ENCODE results near the gene CUX1. TPM values are rescaled to one million over a fixed set of nuclear protein-coding genes. Genes with fewer than 3 reads are reported as not detected.

Gene CUX1
- total and polyA plus RNA-seq, 2 of the 13 experiments (the other 11 are each of a cell fraction or from before 2014, with no cell fraction given), result 13.7 to 14.9 TPM

GRCh38 chr7:102258073-102258748 is 440.8 kb downstream of the CUX1 start (continued):
- peak; percentile 61; the same call in 1 of the 2 replicates for TF ChIP-seq ZBTB2 (CRISPR knock-in tag; IDR thresholded peaks at IDR 0.05; ENCODE audit: low read depth)
- peak; percentile 96 for TF ChIP-seq ZNF710 (CRISPR knock-in tag; IDR thresholded peaks at IDR 0.05; ENCODE audit: borderline replicate concordance)
- TF ChIP-seq ZNF276 (CRISPR knock-in tag; IDR thresholded peaks at IDR 0.05; ENCODE audit: low read depth), result 0 out of 2 replicates have a peak, but pooled peaks have one; percentile 61
- peak; percentile 96 for TF ChIP-seq GABPB1 (CRISPR knock-in tag; IDR thresholded peaks at IDR 0.05)
- peak; percentile 75; the same call in 1 of the 2 replicates for TF ChIP-seq DZIP1 (CRISPR knock-in tag; IDR thresholded peaks at IDR 0.05)
- peak; percentile 92 for TF ChIP-seq HDAC1 (CRISPR knock-in tag; IDR thresholded peaks at IDR 0.05)
- no peak for TF ChIP-seq HNRNPH1 (optimal IDR thresholded peaks at IDR 0.05; ENCODE audit: low read depth, low read length)
- TF ChIP-seq PLSCR1 (CRISPR knock-in tag; IDR thresholded peaks at IDR 0.05; ENCODE audit: borderline replicate concordance), result no peak
- no peak for TF ChIP-seq SMC3 (IDR thresholded peaks at IDR 0.05; ENCODE audit: low read length)
- TF ChIP-seq ESRRA (CRISPR knock-in tag; IDR thresholded peaks at IDR 0.05; ENCODE audit: low read depth), result peak; percentile 94
- peak; percentile 65 for TF ChIP-seq XRCC5 (optimal IDR thresholded peaks at IDR 0.05; ENCODE audit: low read length)
- no peak for TF ChIP-seq BATF2 (CRISPR knock-in tag; IDR thresholded peaks at IDR 0.05)
- TF ChIP-seq PATZ1 (CRISPR knock-in tag; IDR thresholded peaks at IDR 0.05), result no peak
- no peak for TF ChIP-seq ZFAT (CRISPR knock-in tag; conservative IDR thresholded peaks at IDR 0.05)
- TF ChIP-seq CAMTA2 (CRISPR knock-in tag; IDR thresholded peaks at IDR 0.05; ENCODE audit: borderline replicate concordance), result no peak
